NCI-H1694 (cell line): Measurements from ENCODE around the gene UBAC1.
"Not testable (repeated sequence)": the region's sequence is repeated elsewhere in the genome, so short reads cannot be mapped to it uniquely, and the experiment has no call there.

Source experiments
- DNase-seq: peaks from one replicate; lab custom pipeline; 2025; lab: John Stamatoyannopoulos, UW

The UBAC1 gene

DNA sequence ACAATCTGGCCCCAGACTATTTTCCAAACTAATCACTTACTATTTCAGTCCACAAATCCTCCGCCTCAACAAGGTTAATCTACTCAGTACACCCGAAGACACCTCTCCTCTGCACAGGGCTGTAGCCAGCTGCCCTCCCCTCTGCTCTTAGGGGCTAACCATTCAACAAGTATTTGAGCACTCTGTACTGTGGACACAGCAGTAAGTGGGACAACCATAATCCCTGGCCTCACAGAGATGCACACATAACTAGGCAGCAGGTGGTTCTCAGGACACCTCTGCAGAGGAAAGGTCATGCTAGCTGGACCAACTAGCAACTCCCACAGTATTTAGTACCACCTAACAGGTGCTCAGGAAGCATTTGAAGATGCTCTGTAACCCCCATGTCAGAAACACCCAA lies 59.3 kb downstream of the UBAC1 start:
- DNase-seq: no peak

DNA sequence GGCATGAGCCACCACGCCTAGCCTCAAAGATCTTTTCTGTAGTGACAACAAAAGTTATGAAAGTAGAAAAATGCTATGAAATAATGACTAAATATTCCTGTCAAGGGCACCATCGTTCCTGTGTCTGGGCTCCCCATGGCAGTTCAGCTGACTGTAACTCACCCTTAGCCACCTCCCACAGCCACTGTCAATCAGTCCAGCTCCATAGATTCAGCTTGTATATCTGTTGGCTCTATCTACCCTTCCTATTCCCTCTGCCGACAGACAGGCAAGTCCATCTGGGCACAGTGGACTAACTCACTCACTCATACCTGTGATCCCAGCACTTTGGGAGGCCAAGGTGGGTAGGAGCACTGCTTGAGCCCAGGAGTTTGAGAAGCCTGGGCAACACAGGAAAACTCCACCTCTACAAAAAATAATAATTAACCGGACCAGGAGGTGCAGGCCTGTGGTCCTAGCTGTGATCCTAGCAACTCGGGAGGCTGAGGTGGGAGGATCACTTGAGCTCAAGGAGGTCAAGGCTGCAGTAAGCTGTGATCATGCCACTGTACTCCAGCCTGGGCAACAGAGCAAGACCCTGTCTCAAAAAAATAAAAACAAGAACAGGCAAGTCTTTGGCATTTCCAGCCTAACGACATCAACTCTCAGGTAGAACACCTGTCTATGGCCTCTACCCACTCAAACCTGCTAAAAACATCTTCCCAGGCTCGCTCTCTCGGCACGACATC lies 60.0 kb downstream of the UBAC1 start:
- no peak for DNase-seq

DNA sequence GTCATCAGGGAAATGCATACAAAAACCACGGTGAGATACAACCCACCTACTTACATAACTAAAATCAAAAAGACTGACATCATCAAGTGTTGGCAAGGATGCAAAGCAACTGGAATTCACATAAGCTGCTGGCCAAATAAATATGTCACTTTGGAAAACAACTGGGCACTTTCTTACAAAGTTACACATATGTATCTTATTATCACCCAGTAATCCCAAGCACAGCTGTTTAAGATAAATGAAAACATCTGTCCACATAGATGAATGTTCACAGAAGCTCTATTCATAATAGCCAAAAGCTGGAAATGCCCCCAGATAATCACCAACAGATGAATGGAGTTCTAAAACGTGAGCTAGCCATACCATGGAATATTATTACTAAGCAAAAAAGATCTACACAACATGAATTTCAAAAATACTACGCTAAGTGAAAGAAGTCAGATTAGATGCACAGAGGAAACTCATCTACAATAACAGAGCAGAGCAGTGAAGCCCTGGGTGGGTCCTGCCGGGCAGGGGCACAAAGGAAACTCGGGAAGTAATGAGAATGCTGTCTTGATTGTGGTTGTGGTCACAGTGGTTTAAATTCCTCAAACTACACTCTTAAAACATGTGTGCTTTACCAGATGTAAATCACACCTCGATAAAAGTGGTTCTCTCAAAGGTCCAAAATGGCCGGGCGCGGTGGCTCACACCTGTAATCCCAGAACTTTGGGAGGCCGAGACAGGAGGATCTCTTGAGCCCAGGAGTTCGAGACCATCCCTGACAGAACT lies 62.4 kb downstream of the UBAC1 start:
- no peak for DNase-seq

DNA sequence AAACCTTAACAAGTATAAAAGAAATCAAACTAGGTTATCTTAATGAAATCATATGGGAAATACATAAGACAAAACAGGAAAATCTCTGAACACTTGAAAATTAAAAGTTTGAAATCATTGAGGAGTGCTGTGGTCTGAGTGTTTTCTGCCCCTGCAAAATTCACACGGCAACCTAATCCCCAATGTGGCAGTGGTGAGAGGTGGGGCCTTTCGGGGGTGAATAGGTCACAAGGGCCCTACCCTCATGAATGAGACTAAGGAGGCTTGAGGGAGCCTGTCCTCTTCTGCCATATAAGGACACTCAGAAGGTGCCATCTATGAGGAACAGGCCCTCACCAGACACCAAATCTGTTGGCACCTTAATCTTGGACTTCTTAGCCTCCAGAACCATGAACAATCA lies 64.5 kb downstream of the UBAC1 start:
- no peak for DNase-seq

DNA sequence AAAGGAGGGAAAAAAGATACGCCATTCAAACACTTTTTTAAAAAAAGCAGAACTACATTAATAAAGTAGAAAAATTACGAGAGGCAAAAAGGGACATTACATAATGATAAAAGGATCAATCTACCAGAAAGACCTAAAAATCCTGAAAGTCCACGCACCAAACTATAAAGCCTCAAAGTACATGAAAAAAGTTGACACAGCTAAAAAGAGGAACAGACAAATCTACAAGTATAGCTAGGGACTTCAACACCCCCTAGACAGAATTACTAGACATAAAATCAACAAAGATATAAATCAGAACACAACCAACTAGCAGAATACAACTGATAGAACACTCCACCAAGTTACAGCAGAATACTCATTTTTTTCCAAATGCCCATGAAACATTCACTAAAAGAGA lies 65.0 kb downstream of the UBAC1 start:
- no peak for DNase-seq

DNA sequence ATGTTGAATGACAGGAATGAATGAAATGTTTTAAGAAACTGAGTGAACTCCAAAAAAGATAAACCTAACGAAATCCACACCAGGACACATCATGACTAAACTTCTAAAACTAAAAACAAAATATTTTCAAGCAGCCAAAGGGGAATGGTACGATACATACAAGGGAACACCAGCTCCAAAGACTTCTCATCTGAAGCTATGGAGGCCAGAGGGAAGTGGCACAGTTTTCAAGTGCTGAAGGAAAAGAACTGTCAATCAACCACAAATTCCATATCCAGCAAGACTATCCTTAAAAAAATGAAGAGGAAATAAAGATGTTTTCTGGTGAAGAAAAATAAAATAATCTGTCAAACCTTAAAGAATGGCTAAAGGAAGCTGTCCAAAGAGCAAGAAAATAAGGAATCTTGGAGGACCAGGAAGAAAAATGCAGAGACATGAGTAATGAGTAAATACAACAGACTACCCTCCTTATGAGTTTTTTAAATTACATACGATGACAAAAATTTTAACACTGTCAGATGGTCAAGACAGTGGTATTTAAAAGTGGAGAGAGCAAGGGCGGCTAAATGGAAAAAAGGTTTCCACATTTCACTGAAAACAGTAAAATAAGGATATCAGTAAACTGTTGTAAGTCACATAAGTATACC lies 65.8 kb downstream of the UBAC1 start:
- DNase-seq: no peak

DNA sequence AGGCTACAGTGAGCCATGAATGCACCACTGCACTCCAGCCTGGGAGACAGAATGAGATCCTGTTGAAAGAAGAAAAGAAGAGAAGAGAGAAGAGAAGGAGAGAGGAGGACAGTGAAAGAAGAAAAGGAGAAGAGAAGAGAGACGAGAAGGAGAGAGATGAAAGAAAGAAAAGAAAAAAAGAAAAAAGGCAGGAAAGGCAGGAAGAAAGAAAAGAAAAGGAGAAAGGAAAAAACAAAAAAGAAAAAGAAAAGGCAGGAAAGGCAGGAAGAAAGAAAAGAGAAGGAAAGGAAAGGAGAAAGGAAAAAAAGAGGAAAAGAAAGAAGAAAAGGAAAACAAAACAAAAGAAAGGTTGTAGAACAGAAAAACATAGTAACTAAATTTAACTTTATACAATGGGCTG lies 68.1 kb downstream of the UBAC1 start:
- no peak for DNase-seq

DNA sequence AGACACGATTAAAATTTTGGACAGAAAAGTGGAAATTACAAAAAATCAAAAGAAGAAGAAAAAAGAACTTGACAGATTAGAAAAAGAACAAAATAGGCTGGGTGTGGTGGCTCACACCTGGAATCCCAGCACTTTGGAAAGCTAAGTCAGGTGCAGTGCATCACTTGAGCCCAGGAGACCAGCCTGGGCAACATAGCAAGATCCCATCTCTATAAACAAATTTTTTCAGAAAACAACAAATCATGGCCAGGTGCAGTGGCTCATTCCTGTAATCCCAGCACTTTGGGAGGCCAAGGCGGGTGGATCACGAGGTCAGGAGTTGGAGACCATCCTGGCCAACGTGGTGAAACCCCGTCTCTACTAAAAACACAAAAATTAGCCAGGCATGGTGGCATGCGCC lies 68.8 kb downstream of the UBAC1 start:
- DNase-seq: not testable (repeated sequence)

DNA sequence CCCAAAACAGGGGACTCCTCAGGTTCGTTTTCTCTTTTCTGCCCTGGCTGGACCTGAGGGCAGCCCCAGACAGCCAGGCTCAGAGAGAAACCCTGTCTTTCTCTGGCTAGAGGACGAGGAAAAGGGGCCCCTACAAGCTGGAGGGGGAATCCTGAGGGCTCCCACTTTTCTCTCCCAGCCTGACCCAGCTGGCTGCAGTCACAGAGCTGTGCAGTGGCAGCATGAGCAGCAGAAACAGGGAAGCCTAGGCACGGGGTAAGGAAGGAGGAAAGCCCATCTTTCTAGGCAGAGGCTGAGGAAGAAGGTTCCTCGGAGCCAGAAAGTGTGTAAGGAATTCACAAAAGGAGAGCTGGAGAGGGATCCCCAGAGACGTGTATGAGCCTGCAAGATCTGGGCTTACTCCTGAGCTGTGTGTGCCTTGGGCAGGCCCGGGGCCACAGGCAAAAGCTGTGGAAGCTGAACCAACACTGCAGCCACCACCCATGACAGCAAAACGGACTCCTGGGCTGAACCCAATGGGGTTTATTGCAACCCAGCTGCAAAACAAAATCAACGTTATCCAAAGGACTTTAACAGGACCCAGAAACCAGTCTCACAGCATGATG lies 70.0 kb downstream of the UBAC1 start:
- no peak for DNase-seq

DNA sequence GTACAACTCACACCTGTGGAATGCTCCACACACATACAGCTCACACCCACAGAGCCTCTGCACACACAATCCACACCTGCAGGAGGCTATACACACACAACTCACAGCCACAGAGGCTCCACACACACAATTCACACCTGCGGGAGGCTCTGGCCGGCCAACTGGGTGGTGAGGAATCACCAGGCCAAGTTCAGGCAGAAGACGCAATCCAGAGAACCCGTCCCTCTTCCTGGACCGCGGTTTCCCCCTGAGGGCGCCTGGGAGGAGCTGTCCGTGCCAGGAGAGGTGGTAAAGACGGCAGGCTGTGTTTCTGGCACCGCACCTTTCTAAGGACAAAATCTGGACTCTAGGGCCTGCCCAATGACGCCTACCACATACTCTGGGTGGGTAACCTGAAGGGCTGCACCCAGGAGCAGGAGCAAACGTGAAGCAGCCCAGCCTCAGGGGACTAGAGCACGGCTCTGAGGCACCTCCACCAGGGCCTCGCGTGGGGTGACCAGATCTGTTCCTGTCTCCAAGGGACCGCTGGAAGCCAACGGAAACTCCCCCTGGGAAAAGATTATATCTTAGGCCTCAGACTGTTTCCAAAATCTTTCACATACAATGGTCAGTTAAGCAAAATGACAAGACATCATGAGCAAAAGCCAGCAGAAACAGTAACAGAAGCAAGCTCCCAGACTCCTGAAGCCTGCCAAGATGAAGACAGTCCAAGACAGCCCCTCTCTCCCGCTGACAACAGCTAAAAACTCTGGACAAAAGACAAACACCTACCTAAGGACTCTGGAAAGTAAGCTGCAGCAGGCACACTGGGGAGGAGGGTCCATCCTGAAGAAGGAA lies 70.8 kb downstream of the UBAC1 start:
- no peak for DNase-seq

DNA sequence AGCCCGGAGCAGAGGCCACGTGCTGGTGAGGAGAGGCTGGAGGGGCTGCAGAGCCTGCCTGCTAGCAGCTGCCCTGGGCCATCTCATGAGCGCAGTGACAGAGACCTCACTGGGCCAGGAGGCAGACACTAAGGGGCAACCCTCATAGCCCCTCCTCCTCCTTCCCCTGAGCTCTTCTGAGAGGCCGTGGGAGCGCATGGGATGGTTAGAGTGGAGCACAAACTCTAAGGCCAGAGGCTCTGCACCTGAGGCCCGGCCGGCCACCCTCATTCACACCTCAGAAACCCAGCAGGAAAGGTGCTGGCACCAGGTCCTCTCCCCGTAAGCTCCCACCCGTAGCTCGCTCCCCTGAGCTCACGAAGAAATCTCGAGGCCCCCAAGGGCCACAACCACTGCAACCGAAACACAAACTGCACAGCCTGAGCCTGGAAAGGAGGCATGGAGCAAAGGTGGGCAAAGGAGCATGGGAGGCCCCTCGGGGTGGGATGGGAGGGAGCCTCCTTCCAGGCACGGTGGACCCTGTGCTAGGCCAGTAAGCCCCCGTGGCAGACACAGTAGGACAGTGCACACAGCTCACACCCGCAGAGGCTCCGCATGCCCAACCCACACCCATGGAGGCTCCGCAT lies 71.5 kb downstream of the UBAC1 start:
- no peak for DNase-seq

DNA sequence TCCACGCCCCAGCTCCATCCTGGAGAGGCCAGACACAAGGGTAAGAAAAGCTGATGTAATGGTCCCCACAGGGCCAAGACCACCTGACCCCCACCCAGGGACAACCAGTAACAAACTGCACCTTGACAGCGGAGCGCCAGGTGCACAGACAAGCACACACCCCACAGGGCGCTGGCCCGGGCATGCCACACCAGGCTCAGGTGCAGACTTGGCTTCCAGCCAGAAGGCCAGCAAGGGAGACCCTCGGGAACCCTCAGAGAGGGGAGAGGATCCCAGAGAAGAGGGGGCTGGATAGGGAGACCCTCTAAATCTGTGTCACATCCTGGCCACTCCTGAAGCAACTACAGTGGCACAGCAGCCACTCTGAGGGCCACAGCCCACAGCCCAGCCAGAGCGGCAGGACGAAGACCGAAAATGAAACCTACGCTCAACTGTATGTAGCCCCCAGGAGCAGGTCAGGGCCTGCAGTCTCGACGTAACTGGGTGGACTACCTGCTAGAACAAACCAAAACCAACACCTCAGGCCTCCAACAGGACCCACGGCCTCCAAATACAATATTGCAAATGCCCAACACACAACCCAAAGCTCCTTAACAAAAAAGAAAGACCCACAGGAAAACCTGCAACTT lies 72.3 kb downstream of the UBAC1 start:
- DNase-seq: no peak

DNA sequence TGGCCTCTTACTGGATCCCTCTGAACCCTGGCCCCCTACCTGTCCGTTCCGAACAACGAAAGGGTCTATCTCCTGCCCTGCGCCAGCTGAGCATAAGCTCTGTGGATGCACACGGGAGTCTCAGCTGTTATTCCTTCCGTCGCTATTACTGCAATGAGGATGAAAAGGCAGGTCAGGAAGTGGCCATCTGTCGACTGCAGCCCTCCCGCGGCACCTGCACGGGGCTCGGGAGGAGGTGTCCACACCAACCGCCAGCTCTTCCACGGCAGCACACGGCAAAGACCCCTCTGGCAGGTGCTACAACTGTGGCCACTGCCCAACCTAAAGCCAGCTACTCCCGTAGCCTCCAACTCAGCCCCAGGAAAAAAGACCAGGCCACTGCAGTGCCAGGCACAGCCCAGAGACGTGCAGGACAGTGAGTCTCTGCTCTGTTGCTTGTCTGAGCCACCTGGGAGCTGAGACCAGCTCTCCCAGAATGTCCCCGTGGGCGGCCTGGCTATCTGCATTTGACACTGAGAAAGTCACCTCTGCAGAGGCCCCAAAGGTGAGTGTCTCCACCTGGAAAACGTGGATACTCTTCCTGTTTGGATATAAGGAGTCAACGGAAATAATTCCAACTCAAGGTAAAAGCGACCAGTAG lies 72.9 kb downstream of the UBAC1 start:
- no peak for DNase-seq

DNA sequence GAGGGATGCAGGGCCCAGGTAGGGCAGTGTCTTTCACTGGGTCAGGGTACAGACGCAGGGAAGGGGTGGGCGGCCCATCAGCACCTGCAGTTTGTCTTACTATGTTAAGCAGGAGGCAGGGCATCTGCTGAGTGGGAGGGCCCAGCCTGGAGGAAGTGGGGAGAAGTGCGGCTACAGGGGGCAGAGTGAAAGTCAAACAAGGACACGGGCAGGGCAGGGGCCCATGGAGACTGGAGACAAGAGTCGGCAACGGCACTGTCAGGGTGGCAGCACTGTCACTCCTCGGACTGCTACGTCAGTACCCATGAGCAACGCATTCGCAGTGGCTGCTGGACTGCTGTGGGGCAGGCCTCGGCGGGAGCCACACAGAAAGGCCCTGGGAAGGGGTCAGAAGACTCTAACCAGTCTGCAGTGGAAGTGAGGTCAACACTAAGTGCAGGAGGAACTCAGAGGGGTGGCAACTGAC lies 73.6 kb downstream of the UBAC1 start:
- DNase-seq: no peak

DNA sequence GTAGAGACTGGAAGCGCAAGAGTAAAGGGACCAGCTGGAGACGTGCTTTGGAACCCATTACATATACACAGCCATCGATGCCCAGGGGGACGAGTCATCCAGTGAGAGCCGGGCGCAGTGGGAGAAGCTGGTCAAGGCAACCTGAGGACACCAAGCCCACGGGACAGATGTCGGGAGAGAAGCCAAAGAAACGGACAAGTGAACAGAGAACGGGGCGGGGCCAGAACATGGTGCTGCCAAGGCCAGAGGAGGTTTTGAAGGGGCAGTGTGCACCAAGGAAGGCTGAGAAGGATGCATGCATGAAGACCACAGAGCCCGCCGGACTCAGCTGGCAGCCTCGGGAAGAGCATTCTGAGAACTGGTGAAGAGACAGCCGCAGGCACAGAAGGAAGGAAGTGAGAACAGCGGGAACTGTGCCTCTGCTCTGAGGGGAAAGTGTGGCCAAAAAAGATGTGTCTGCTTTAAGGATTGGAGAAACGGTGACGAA lies 74.1 kb downstream of the UBAC1 start:
- DNase-seq: no peak

DNA sequence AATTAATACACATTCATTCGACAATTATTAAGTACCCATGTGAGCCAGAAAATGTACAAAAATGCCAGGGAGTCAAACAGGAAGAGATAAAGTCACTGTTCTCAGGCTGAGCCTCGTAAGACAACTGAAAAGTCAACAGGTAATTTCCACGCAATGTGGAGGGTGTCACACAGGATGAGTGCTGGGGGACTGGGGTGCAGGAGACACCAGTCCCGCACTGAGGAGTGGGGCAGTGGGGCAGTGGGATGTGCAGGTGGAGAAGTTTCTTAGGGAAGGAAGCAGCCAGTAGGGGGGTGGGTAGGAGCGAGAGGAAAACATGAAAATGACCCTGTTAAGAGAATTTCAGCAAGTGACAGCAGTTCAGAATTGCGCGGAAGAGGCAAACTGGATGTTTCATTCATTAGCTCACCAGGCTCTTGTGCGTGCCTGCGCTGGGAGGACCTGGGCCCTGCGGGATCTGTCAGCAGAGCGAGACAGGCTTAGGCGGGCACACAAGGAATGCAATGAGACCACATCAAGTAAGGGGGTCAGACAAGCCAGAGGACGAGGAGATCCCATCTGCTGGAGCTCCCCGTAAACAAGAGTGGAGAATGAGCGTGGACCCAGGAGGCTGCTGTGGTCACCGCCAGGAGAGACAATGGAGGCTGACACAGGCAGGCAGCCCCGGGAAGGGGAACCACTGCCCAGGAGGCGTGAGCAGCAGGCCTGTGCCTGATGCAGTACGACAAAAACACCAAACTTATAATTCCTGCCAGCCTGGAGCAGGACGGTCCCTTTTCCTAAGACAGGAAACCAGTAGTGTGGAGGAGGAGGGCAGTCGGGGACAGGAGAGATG lies 74.8 kb downstream of the UBAC1 start:
- DNase-seq: no peak

DNA sequence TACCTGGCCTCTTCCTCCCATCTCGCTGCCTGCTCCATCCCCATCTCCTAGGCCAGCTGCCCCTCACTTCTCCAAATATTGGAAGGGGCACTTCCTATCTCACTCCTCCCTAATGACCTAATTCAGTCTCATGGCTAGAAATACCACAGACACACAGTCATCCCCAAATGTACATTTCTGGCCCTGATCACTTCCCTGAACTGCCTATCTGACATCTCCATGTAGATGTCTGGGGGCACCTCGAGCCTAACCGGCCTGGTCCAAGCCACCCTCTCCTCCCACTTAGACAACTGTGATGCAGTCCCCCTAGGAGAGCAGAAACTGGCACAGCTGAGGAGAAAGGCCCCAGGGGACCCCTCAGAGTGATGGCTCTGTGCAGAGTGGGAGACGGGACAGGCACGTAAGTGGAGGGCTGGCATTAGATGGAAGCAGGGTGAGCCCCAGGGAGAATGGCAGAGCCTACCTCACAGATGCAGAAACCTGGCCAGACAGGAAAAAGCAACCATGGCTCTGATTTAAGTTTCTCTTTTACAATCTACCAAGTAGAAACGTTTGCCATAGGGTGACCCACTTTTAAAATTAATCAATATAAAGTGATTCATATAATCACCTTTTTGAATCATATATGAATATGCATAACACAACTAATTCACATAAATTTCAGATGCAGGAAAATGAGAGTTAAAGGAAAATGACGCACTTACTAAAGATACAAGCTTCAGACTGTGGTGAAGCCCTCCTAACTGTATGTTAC lies 75.9 kb downstream of the UBAC1 start:
- no peak for DNase-seq

DNA sequence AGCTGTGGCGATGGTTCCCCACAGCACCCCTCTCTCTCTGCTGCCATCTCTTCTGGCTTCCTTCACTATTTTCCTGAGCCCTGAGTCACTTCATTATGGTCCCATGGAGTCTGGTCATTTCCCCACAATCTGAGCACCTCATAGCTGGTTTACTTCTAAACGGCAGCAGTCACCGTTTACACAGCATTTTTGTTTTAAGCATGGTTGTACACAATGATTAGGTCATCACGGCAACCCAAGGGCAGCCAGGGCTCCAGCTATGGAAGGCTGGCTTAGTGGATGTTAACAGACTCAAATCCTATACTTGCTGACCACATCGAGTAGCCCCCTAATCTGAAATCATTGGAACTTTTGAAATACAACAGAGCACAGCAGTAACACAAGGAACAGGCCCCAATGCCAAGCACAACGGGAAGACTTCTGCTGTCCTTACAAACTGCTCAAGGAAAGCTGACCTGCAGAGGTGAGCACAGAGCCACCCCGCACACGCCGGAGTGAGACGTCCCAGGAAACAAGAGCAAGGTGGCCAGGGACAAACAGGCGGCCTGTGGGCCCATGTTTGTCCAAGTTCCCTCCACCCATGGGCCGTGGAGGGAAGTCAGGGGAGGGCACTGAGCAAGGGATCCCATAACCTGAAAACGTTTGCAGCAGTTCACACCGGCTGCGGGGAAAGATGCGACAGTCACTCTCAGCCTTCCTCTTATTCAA lies 76.7 kb downstream of the UBAC1 start:
- DNase-seq: no peak
